ENCODE results near the gene LINGO3.

LINGO3 gene

DNA sequence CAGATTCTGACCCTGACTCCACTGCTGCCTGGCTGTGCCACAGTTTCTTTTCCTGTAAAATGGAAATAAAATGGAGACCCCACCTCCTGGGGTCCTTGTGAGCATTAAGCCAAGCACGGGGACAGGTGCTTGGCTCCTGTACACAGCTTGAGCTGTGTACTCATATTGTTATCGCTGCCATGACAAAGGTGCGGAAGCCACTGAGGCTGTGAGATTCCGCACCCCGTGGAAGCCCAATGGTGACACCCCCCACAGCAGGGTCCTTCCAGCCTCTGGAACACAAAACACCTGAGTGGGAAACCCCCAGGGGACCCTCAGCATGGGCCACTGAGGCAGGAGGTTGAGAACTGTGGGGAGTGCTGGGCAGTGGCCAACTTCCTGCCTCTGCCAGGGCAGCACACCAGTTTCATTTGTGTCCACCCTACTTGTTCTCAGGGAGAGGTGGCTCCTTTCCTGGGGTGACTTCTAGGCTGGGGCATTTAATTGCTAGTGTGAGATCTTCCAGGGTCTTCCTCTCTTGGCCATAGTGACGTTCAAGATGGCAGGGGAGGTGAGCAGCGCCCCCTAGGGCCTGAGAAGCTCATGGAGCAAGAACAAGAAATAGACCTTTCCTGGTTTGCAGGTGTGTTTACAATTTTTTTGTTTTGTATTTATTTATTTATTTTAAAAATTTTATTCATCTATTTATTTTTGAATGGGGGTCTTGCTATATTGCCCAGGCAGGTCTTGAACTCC is 46.3 kb downstream of the LINGO3 start:
- DNase-seq (ENCODE audit: low spot score) = no peak

DNA sequence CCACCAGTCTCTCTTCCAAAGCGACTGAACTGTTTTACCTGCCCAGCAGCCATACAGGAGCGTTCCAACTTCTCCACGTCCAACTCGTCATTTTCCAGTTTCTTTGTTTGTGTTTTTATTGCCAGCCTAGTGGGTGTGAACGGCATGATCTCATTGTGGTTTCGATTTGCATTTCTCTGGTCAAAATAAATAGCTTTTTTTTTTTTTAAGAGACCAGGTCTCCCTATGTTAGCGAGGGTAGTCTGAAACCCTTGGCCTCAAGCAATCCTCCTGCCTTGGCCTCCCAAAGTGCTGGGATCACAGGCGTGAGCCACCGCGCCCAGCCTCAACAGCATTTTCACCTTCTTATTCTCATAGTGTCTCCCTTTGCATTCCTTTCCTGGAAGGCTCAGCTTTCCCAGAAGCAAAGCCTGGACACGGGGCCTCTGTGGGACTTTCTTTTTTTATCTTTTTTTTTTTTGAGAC is 47.6 kb downstream of the LINGO3 start:
- no peak for DNase-seq (ENCODE audit: low spot score)

DNA sequence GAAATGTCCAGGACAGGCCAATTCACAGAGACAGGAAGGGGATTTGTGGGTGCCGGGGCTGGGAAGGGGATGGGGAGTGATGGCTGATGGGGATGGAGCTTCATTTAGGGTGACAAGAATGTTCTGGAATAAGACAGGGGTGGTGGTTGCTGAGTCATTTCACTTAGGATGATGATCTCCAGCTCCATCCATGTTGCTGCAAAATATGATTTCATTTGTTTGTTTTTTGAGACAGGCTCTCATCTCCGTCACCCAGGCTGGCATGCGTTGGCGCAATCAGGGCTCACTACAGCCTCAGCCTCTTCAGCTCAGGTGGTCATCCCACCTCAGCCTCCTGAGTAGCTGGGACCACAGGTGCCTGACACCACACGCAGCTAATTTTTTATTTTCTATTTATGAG is 48.6 kb downstream of the LINGO3 start:
- no peak for DNase-seq (ENCODE audit: low spot score)

All from RKO (cell line).